HG03097 (cell line): ENCODE results near the gene KLHL3.

ENCODE experiments used
- ATAC-seq: cut with Tn5 transposase; IDR thresholded peaks from one replicate; pipeline ENCODE4 v1.9.1; 2021; ENCODE audit not compliant: unreplicated experiment, low FRiP score

Gene KLHL3

DNA sequence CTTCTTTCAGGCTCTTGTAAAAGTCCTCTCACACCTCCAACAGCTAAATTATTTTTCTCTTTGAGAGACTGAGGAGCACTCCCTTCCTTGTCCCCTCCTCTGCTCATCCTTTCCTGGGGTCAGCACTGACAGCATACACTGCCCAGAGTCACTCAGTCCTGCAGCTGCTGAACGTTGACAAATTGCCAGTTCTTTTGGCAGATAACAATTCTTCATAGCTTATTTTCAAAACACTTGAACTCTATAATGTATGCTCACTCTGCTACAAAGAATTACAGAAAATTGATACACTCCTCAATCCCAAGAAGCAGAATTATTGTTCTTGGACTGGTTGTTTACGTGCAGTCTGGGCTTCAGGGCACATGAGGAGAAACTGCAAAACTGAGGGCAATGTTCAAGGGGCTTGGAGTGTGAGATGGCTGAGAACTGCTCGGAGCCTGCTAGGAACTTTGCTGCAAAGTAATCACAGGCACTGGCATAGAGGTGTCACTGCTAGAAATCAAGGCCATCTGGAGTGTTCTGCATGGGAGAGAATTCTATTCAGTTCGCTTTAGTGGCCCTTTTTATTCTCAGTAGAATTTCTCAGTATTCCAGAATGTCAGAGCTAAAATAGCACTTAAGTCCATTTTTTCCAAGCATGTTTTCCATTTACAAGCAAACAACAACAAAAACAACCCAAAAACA lies 140.4 kb downstream of the KLHL3 start:
- no peak for ATAC-seq

DNA sequence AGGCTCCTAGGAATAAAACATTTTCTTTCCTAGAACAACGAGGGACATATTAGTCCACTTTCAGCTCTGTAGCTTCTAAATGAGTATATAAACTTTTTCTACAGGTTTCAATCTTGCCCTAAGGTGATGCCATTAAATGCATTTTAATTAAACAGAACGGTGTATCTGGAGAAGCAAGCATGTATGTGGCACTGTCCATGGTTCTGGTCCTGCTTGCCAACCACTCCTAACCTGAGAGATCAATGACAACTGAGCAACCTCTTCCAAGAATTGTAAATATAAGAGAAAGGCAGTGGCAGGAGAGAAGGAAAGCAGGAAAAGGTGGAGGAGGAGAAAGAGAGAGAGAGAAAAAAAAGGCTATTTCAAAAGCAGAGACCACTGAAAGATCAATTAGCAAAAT lies 141.2 kb downstream of the KLHL3 start:
- no peak for ATAC-seq

DNA sequence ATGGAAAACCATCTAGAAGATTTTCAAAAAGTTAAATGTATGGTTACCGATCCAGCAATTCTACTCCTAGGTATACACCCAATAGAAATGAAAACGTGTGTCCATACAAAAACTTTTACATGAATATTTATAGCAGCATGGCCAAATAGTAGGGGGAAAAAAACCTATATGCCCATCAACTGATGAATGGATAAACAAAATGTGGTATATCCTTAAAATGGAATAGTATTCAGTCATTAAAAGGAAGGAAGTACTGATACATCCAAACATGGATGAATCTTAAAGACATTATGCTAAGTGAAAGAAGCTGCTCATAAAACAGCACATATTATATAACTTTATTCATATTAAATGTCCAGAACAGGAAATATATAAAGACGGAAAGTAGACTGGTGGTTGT lies 143.6 kb downstream of the KLHL3 start:
- no peak for ATAC-seq

GRCh38 chr5:137589185-137589584 lies 146.7 kb downstream of the KLHL3 start:
- no peak for ATAC-seq

- no peak for ATAC-seq
Observed at GRCh38 chr5:137587919-137588318, 148.0 kb downstream of the KLHL3 start.

- no peak for ATAC-seq
Observed at GRCh38 chr5:137584262-137584661, 151.6 kb downstream of the KLHL3 start.

DNA sequence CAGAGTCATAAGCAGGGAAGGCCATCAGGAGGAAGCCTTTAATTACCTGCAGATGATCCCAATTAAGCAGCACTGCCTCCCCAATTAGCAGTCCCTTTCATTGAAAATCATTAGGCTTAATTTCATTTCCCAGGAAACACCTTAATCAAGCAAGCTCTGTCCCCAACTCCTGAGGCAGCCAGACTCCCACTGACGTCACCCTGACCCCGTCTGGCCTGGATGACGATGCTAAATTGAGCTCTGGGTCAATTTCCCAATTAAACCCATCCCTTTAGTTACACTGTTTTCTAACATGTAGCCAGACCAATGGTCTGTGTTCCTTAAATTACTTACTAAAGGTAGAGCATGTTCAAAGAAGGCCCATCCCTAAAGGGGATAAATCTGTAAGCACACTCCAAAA lies 152.8 kb downstream of the KLHL3 start:
- no peak for ATAC-seq

DNA sequence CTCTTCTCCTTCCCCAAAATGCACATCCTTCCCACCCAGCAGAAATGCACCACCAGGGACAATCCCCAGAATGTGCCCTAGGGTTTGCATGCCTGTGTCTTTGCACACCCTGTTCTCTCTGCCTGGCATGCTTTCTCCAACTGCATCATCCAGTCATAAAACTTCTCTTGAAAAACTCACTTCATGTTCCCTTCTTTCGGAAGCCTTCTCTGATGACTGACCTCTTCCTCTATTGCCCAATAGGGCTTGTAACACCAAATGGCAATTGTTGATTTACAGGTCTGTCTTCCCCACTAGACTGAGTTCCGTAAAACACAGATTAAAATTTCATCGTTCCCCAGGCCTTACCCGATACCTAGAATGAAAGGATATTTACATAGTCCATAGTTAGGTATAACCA lies 153.7 kb downstream of the KLHL3 start:
- no peak for ATAC-seq

GRCh38 chr5:137581776-137582175 lies 154.1 kb downstream of the KLHL3 start:
- no peak for ATAC-seq

DNA sequence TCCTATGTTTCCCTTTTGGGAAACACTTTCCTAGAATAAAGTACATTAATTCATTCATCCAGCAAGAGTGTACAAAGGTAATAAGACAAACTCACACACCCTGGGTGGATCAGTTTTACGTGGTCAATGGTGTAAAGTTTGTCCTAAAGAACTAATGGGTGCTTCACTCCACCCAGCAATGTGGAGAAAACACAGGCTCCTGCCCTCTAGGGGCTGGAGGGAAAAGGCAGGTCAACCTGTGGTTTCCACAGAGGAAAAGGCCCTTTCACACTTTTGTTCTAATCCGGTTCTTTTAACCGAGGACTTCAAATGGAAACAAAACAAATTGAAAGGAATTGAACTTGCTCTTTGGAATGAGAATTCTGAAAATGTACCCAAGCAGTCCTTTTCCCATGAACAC lies 155.9 kb downstream of the KLHL3 start:
- no peak for ATAC-seq

DNA sequence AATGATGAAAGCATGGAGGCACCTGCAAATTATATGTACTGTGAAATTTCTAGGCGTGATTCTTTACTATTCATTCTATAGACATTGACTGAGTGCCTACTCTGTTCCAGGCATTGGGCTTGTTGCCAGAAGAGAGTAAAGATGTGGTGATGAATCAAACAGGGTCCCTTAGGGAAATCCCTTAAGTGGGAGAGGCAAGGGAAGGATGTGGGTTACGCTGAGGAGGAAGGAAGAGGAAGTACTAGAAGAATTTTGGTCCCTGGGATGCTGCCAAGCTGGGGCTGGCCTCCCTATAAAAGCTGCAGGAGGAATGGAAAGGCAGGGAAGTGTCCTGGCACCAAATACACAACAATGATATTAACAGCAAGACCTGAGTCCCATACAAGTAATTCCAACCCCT lies 160.0 kb downstream of the KLHL3 start:
- ATAC-seq = no peak

DNA sequence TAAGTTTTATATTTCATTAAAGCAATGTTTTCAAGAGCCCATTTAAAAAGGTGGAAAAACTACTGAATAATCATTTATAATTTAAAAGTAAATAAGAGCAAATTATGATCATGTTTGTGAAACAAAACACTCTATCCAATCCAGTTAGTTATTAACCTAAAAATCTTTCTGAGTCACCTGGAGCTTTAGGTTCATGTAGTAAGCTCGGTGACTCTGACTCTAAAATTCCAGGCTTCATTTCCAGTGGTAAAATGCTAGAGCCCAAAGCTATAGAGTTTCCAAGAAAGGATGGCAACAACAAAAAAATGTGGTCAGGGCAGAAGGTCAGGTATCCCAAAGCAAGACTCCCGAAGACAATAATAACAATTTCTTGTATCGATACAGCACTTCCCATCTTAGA lies 160.7 kb downstream of the KLHL3 start:
- no peak for ATAC-seq

DNA sequence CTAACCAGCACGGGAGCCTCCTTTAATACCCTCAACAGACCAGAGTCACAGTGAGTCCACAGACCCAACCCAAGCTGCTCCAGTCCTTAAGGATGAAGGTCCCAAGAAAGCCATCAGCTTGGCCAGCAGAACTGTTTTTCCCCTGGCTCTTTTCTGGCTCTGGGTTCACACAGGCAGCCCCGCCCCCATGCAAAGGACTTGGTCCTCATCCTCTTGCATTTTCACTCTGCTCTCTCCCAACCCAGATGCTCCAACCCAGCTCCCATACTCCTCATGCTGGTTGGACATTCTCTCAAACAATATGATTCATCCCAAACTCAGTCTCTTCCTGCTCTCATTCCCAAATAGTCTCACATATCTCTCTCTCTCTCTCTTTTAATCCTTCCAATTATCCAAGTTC lies 162.5 kb downstream of the KLHL3 start:
- ATAC-seq = no peak

DNA sequence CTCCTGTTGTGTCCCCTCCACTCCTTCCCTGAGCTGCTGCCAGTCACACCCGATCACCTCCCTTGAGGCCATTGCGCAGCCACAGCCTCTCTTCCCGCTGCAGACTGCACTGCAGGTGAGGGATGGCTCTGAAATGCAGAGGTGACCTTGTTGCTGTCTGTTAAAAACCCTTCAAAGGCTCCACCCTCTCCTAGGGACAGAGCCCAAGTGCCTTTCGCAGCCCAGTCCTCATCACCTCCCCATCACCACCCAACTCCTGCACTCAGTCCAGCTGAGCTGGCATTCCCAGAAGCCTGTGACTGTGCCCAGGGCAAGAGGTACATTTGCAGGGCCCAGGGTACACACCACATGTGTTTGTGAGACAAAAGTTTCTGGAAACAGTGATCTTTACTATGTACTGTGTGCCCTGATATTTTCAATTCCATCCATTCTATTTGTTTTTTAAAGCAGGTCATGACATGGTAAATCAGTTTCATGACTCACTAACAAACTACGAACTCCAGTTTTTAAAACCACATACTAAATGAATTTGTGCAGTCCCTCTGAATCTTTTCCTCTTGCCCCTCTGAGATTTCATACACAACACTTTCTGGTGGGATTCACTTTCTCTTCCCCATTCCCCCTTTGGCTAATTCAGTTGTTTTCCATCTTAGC lies 163.7 kb downstream of the KLHL3 start:
- no peak for ATAC-seq

DNA sequence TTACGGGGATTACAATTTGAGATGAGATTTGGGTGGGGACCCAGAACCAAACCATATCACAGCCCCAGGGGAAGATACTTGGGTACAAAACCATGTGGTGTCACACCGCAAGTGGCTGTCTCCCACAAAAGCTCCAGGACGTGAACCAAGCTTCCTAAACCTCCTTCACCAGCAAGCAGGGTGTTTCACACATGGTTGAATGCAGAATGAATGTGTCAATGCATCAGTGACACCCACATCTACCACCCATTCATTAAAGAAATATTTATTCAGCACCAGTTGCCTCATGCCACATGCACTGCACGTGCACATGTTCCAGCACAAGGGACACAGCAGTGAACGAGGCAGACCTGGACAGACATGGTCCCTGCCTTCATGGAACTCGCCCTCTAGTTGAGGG lies 165.8 kb downstream of the KLHL3 start:
- no peak for ATAC-seq
